SHP77 (cell line): ENCODE results near the gene PRPF40B.
"Not testable (repeated sequence)": the region's sequence is repeated elsewhere in the genome, so short reads cannot be mapped to it uniquely, and the experiment has no call there.

Experiments used
- DNase-seq, 2 experiments: peaks; one replicate each; lab custom pipeline; 2025; lab: John Stamatoyannopoulos, UW

The PRPF40B gene

GRCh38 chr12:49623142-49623904, at the start of gene PRPF40B:
Gene PRPF40B (plus strand): TSS chr12:49623561. CDS start chr12:49623591, 30 bp downstream.
- DNase-seq, result peak; percentile 80 to 86

DNA sequence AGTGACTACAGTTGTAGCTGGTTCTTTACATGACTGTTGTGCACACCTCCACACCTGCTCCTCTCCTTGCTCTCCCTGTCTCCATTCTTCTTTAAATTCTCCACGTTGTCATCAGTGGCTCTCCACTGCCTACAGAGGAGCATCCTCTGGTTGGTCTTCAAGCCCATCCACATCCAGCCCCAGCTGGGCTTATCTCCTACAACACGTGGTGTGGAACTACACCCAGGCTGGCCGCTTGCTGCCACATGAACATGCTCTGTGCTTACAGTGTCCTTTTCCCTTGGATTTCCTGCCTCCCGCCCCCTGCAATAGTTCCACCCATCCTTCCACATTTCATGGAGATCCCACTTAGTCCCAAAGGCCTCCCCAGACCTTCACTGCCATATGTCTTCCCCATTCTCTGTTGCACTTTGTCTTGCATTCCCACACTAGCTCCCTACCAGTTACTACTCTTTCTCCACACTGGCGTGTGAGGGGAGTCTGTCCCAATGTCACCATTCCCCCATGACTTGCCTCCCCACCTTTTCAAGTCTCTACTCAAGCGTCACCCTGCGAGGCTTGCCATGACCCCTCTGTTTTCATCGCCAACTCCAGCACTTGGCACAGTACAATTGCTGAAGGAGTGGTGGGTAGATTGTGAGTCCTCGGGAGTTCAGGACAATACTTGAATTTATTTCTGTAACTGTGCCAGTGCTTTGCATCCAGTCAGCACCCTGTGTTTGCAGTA, 45.6 kb upstream of the PRPF40B start:
- DNase-seq, result no peak

GRCh38 chr12:49578471-49579112, 44.8 kb upstream of the PRPF40B start:
- DNase-seq, result no peak

- DNase-seq, result peak; percentile 66 to 70
Observed at GRCh38 chr12:49580572-49581535, 42.5 kb upstream of the PRPF40B start.

GRCh38 chr12:49582201-49582600, 41.2 kb upstream of the PRPF40B start:
- DNase-seq, result no peak

DNA sequence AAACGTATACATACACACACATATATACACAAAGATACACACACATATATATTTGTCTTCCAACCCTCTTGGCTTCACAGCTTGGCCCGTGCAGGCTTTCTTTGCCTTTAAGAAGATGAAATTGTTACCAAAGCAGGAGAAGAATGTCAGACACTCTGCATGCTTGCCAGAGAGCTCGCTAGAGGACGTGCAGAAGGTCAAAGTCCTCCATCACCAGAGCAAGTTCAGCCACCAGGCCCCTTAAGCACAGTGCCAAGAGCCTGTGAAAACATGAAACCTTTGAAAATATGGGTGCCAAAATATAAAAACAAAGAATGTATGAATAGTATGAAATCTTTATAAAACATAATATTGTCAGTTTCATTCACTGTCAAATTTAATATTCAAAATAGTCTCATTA, 40.5 kb upstream of the PRPF40B start:
- no peak for DNase-seq

DNA sequence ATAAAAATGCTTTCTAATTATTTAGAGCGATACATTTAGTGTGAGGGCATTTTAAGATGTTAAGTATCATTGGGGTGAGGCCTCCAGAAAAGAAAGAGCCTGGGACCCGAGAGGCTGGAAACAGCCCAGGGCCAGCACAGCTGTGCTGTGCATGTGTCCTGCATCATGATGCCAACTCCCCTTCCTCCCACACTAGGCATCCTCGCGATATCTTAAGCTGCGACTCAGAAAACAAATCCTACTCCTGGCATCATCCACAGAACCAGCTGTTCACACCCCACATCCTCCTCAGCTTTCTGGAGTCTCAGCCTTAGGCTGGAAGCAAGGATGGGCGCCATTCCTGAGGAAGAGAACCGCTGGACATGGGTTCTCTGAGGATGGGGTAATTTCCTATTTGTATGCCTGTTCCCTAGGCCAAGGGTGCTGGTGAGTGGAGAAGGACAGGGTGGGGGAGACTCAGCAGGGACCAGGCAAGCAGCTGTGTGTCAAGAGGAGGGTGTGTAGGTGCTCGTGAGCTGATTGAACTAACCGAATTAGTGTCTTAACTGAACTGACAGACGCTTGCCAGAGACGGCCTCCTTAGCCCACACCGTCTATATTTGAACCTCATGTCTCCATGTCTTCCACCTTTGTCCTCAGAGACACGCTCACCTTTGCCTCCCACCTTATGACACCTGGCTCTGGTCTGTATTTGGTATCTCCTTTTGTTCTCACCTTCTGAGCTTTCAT, 39.8 kb upstream of the PRPF40B start:
- DNase-seq, result no peak

DNA sequence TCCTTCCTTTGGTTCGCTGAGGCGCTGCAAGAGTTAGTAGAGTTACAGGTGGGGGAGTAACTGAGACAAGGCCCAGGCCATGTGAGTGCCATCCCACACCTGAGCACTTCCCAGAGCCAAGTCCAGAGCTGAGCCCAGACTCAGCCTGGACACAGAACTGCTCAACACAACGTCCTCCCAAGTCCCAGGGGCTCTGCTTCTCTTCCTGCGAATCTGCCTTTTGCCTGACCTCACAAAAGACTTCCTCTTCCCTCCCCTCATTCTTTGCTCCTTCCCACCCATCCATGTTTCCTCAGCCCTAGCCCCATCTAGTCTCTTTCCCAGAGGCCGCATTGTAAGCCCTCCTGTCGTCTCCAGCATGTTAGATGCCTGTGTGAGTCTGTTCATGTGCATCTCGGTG, 38.8 kb upstream of the PRPF40B start:
- no peak for DNase-seq

- DNase-seq, result no peak
Observed at GRCh38 chr12:49585477-49586459, 37.6 kb upstream of the PRPF40B start.

DNA sequence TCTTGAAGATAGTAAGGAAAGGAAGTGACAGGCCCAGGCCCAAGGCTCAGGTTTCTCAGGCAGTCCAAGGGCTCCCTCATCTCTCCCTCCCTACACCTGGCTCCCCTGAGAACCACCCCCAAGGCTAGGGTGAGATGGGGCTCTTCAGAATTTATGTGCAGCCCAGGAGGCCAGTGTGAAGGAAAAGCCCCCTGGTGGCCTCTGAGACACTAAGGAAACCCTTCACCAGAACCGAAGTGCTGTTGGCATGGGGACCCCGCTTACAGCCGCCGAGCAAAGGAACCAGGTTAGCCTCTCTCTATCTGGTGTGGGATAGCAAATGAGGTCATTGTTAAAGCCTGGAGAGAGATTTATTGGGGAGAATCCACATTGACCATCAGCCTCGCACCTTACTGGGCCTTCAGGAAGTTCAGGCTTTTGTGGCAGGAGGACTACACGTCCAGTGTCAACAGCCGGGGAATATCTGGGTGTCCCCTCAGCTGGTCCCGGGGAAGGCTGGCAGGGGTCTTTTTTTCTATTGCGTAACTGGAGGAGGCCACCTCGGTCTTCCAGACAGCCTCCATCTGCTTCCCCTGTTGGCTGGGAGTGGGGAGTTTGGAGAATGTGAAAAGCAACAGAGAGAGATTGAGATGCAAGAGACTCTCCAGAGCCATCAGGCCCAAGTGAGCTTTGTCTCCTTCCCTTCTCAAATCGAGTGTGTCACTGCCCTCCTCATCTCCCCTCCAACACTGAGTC, 36.0 kb upstream of the PRPF40B start:
- DNase-seq, result no peak

- no peak for DNase-seq
Observed at GRCh38 chr12:49588281-49588680, 35.1 kb upstream of the PRPF40B start.

- DNase-seq, result no peak
Observed at GRCh38 chr12:49588721-49589516, 34.4 kb upstream of the PRPF40B start.

DNA sequence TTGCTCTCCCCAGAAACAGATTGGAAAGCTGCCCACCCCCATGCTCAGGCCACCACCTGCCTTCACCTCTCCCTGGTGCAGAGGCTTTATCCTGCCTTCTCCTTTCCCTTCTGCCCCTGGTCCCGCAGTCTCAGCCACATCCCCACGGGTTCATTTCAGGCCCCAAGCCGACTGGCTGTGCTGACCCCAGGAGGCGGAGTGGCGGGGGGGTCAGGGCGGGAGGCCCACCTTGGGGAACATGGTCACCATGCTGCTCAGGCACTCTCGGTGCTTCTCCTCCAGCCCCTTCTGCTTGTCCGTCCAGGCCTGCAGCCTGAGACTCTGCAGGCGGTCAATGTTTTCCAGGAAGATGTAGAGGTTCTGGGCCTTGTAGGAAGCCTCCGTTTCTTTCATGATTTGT, 24.8 kb upstream of the PRPF40B start:
- no peak for DNase-seq

DNA sequence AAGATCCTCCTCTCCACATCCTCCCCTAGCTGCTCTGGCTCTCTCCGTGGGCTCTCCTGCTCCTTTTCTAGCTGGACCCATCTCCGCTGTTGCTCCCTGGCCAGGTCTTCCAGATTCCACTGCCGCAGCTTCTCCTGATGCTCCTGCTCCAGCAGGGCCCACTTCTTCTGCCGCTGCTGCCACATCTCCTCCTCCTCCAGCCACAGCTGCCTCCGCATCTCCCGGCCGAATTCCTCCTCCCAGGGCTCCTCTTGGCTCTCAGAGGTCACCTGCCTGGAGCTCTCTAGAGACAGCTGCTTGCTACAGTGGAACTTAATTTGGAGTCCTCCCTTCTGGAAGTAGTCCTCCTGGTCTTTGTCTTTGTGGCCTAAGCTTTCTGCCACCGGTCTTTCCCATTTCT, 23.4 kb upstream of the PRPF40B start:
- DNase-seq, result no peak

- no peak for DNase-seq
Observed at GRCh38 chr12:49603721-49604120, 19.6 kb upstream of the PRPF40B start.

DNA sequence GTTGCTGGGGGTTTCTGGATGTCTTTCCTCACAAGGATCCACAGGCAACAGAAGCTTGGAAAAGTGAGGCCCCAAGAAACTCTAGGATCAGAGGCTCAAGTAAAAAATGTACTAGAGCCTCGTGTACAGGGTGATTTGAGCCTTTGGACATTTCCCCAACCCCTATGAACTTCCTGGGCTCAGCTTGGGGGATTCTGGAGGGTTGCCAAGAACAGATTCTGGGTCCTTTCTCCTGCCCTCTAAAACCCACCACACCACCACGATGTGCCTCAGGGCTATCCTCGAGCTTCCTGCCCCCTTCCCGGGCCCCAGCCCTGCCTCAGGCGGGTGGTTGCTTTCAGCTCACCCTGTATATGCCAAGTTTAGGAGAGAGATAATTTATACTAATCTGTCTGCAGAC, 18.5 kb upstream of the PRPF40B start:
- DNase-seq, result no peak

GRCh38 chr12:49605539-49605938, 17.8 kb upstream of the PRPF40B start, which contains the start of gene FAM186B:
Gene FAM186B (minus strand): TSS chr12:49605639. CDS start chr12:49605477, 162 bp downstream.
- not testable (repeated sequence) for DNase-seq
